ENCODE data around the gene DHRSX. TPM values are rescaled to one million over a fixed set of nuclear protein-coding genes. Genes with fewer than 3 reads are reported as not detected.

DHRSX gene
- total and polyA plus RNA-seq, 9 of the 15 experiments (the other 6 are each of a cell fraction or from before 2014, with no cell fraction given), result 0.59 to 11.0 (median 6.2) TPM

- Histone ChIP-seq H3K9ac (ENCODE audit: insufficient read depth in 1 of 2, low read depth in 2 of 2, low read length in 2 of 2) (no peak overlapping the region), H3K79me2 (ENCODE audit: control insufficient read depth, insufficient read depth, low read length) (no peaks in the 10 kb centered on the region), H3K9me3 (replicated peaks; ENCODE audit: control insufficient read depth, insufficient read depth, low read depth, low read length) (no peaks in the 10 kb centered on the region), H3K27ac (ENCODE audit: extremely low read depth, low read depth, low read length) (no peak overlapping the region), H3K4me1 (replicated peaks in 1 of 2; ENCODE audit: control insufficient read depth in 2 of 2, insufficient read depth in 2 of 2, low read length in 2 of 2) (no peaks in the 10 kb centered on the region), H3K9me1 (ENCODE audit: control insufficient read depth, insufficient read depth, low read length) (no peaks in the 10 kb centered on the region), H3K27me3 (ENCODE audit: control insufficient read depth in 2 of 2, insufficient read depth in 2 of 2, low read length in 2 of 2) (peaks cover 5 to 6% of the 10 kb centered on the region in 2 experiments; a peak in 3 of 5 replicates), H4K20me1 (replicated peaks; ENCODE audit: control insufficient read depth, insufficient read depth, low read length) (no peaks in the 10 kb centered on the region), H3K4me3 (no peak overlapping the region), H3K4me2 (ENCODE audit: insufficient read depth, low read length) (no peak overlapping the region), H2AFZ (ENCODE audit: low read depth, low read length) (no peak overlapping the region), H3K36me3 (ENCODE audit: control insufficient read depth, insufficient read depth, low read length) (no peaks in the 10 kb centered on the region)
- in situ Hi-C loops (cut with MboI), result no loop called here
- TF ChIP-seq ZZZ3 (IDR thresholded peaks at IDR 0.05) (no peak), ZNF76 (CRISPR knock-in tag; IDR thresholded peaks at IDR 0.05; ENCODE audit: borderline replicate concordance) (no peak), NRF1 (conservative IDR thresholded peaks at IDR 0.05 in 1 of 2, IDR thresholded peaks at IDR 0.05 in 1 of 2) (no peak), KAT2B (IDR thresholded peaks at IDR 0.05; ENCODE audit: low read depth, low read length) (no peak), ZFP91 (CRISPR knock-in tag; IDR thresholded peaks at IDR 0.05) (no peak), STAT5B (CRISPR knock-in tag; IDR thresholded peaks at IDR 0.05) (no peak), NFRKB (IDR thresholded peaks at IDR 0.05; ENCODE audit: low read depth) (no peak), MEIS2 (IDR thresholded peaks at IDR 0.05; ENCODE audit: partially characterized antibody) (no peak), RFX5 (IDR thresholded peaks at IDR 0.05; ENCODE audit: low read depth, low read length) (no peak), ZFPM2 (CRISPR knock-in tag; IDR thresholded peaks at IDR 0.05) (no peak), ADNP (tag; IDR thresholded peaks at IDR 0.05) (no peak), MAZ (CRISPR knock-in tag; conservative IDR thresholded peaks at IDR 0.05 in 1 of 2, IDR thresholded peaks at IDR 0.05 in 1 of 2) (no peak), ILK (tag; IDR thresholded peaks at IDR 0.05; ENCODE audit: borderline replicate concordance, low read depth) (no peak), RCOR1 (IDR thresholded peaks at IDR 0.05; ENCODE audit: borderline replicate concordance in 1 of 2, low read depth in 2 of 2, low read length in 2 of 2) (no peak), ZNF263 (CRISPR knock-in tag; IDR thresholded peaks at IDR 0.05; ENCODE audit: borderline replicate concordance) (no peak)
- BruUV-seq (replicated peaks), result no TSS peak
- CTCF ChIA-PET (ENCODE audit: low intra/inter-chr PET ratio), result no interaction called here
- DNase-seq (ENCODE audit: extremely low read depth in 1 of 4, low spot score in 3 of 4), result no peak
- no peak for FAIRE-seq
- POLR2A ChIA-PET, result no interaction called here
- 6% methylated on average over 5 of the region's 5 CpGs for WGBS (ENCODE audit: insufficient coverage, low coverage, missing lambda C conversion rate)
- intact Hi-C loops (cut with micrococcal nuclease), result no loop called here
- ATAC-seq, result no peak
These were observed 36.2 kb upstream of the DHRSX start for GRCh38 chrX:2536974-2537373.
